ENCODE measurements around the gene PQBP1.

GRCh38 chrX:48893556-48894348 is 4.0 kb upstream of the PQBP1 start:
- TF ChIP-seq YY1 (IDR thresholded peaks at IDR 0.05; ENCODE audit: insufficient read depth, insufficient read length), result no peak
- TF ChIP-seq SUZ12 (IDR thresholded peaks at IDR 0.05; ENCODE audit: extremely low read depth, insufficient read depth, insufficient read length), result no peak
